ENCODE measurements around the gene UBE2E2.

The UBE2E2 gene

GRCh38 chr3:23620638-23621015 is 417.5 kb downstream of the UBE2E2 start:
- no peak for DNase-seq (ENCODE audit: low read depth)

- no peak for DNase-seq (ENCODE audit: low read depth)
Measured at GRCh38 chr3:23623844-23624243, 420.7 kb downstream of the UBE2E2 start.

- no peak for DNase-seq (ENCODE audit: low read depth)
Measured at GRCh38 chr3:23624305-23624704, 421.2 kb downstream of the UBE2E2 start.

GRCh38 chr3:23626442-23626841 is 423.3 kb downstream of the UBE2E2 start:
- no peak for DNase-seq (ENCODE audit: low read depth)

- no peak for DNase-seq (ENCODE audit: low read depth)
Measured at GRCh38 chr3:23629181-23629894, 426.2 kb downstream of the UBE2E2 start.

- DNase-seq (ENCODE audit: low read depth) = no peak
Measured at GRCh38 chr3:23633261-23633960, 430.3 kb downstream of the UBE2E2 start.

GRCh38 chr3:23637339-23637738 is 434.2 kb downstream of the UBE2E2 start:
- no peak for DNase-seq (ENCODE audit: low read depth)

- DNase-seq (ENCODE audit: low read depth) = no peak
Measured at GRCh38 chr3:23640471-23641146, 437.5 kb downstream of the UBE2E2 start.

Data from stimulated activated CD8-positive, alpha-beta memory T cell treated with anti-CD3 and anti-CD28 coated beads, Interleukin-7, amount 100 ng/mL, for 24 hours (primary cell).